ENCODE measurements around the gene NAT14.

DNA sequence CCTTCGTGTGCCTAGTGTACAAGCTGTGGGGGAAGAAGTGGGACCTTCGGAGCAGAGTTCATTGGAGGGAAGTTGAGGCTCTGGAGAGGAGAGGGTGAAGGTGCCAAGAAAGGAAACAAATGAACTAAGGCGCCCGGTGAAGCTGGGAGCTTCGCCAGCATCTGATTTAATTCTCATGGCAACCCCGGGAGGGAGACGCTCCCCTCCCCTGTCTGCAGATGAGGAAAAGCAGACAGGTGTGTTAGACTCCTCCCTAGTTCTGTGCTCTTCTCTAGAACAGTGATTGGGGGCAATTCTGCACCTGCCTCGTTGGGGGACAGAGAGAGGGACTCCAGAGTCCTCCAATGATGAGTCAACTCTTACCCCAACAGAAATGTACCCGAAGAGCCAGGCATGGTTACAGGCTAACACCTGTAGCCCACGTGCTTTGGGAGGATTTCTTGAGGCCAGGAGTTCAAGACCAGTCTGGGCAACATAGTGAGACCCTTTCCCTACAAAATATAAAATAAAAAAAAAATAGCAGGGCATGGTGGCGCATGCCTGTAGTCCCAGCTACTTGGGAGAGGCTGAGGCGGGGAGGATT, 7.5 kb downstream of the NAT14 start:
- TF ChIP-seq POLR2AphosphoS5 (IDR thresholded peaks at IDR 0.05) (no peak), EZH2 (IDR thresholded peaks at IDR 0.05; ENCODE audit: borderline replicate concordance, insufficient read depth, low read length, poor library complexity, severe bottlenecking) (no peak), SMC3 (conservative IDR thresholded peaks at IDR 0.05; ENCODE audit: poor library complexity) (no peak), EP300 (conservative IDR thresholded peaks at IDR 0.05; ENCODE audit: poor library complexity, severe bottlenecking) (no peak), TAF1 (IDR thresholded peaks at IDR 0.05; ENCODE audit: low read depth) (no peak)
- TF ChIP-seq, protein P1, sequence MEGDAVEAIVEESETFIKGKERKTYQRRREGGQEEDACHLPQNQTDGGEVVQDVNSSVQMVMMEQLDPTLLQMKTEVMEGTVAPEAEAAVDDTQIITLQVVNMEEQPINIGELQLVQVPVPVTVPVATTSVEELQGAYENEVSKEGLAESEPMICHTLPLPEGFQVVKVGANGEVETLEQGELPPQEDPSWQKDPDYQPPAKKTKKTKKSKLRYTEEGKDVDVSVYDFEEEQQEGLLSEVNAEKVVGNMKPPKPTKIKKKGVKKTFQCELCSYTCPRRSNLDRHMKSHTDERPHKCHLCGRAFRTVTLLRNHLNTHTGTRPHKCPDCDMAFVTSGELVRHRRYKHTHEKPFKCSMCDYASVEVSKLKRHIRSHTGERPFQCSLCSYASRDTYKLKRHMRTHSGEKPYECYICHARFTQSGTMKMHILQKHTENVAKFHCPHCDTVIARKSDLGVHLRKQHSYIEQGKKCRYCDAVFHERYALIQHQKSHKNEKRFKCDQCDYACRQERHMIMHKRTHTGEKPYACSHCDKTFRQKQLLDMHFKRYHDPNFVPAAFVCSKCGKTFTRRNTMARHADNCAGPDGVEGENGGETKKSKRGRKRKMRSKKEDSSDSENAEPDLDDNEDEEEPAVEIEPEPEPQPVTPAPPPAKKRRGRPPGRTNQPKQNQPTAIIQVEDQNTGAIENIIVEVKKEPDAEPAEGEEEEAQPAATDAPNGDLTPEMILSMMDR (IDR thresholded peaks at IDR 0.05; ENCODE audit: poor library complexity, severe bottlenecking): no peak
- TF ChIP-seq, protein P2, sequence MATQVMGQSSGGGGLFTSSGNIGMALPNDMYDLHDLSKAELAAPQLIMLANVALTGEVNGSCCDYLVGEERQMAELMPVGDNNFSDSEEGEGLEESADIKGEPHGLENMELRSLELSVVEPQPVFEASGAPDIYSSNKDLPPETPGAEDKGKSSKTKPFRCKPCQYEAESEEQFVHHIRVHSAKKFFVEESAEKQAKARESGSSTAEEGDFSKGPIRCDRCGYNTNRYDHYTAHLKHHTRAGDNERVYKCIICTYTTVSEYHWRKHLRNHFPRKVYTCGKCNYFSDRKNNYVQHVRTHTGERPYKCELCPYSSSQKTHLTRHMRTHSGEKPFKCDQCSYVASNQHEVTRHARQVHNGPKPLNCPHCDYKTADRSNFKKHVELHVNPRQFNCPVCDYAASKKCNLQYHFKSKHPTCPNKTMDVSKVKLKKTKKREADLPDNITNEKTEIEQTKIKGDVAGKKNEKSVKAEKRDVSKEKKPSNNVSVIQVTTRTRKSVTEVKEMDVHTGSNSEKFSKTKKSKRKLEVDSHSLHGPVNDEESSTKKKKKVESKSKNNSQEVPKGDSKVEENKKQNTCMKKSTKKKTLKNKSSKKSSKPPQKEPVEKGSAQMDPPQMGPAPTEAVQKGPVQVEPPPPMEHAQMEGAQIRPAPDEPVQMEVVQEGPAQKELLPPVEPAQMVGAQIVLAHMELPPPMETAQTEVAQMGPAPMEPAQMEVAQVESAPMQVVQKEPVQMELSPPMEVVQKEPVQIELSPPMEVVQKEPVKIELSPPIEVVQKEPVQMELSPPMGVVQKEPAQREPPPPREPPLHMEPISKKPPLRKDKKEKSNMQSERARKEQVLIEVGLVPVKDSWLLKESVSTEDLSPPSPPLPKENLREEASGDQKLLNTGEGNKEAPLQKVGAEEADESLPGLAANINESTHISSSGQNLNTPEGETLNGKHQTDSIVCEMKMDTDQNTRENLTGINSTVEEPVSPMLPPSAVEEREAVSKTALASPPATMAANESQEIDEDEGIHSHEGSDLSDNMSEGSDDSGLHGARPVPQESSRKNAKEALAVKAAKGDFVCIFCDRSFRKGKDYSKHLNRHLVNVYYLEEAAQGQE (IDR thresholded peaks at IDR 0.05; ENCODE audit: borderline replicate concordance): no peak

Measured in neural cell (in vitro differentiated cells).